NCI-H2171 treated with DMSO at 0.1 percent for 48 hours (cell line): ENCODE measurements around the gene KCTD16.
A peak's percentile ranks its signal among the peaks of the same experiment; 100 is the strongest.

Experiments used
- DNase-seq: peaks from one replicate; lab custom pipeline; 2025; lab: John Stamatoyannopoulos, UW

The KCTD16 gene

DNA sequence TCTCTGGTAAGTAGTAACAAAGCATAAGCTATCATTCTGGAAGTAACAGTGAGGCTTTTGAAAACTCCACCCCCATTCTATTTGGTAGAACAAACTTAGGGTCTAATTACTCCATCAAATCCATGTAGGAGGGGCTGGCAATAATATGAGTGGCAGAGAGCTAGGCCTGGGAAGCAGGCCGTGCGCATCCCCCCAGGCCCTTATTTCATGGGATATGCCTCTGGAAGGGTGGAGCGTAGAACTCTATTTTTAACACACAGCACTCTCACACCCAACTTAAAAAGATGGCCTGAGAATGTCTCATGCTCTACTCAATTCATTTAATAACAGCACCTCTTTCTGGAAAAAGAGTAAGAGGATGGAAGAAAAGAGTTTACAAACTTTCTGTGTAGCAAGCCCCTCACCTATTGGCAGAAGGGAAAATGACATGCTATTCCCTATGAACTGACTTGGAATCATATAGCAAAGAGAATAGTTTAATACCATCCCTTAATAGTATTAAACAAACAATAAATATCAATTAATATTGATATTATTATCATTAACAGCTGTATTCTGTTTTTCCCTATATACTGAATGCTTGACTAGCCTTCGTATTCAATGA is 233.2 kb downstream of the KCTD16 start:
- no peak for DNase-seq

DNA sequence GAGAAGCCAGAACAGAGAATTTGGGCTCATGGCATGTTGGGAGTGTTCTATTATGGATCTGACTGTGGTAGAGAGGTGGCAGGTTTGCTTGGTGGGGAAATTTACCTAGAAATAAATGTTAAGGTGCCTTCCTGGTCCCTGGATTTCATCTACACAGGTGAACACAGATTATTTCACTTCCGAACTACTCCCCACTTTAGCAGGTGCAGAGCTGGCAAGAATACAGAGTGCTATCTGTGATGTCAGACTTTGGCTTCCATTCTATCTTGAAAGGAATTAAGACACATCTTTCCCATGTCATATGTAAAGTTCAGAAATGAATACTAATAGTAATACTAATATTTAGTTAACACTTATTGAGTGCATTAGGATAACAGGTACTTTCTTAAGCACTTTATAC is 234.0 kb downstream of the KCTD16 start:
- no peak for DNase-seq

DNA sequence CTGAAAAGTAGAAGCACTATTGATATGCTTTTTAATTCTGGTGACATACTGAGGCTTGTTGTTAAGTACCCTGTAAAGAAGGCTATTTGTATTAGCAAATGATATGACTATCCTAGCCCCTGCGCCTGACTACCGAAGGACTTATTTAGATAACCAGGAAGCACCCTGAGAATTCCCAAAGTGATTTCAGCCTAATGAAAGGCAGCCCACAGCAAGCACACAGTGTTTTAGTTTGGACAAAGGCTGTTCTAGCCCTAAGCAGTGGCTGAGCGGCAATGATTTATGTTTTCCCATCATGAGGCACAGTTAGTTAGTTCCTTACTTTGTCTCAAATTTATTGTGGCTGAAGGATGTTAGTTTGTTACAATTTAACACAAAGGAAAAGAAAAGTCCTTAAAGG is 235.3 kb downstream of the KCTD16 start:
- no peak for DNase-seq

DNA sequence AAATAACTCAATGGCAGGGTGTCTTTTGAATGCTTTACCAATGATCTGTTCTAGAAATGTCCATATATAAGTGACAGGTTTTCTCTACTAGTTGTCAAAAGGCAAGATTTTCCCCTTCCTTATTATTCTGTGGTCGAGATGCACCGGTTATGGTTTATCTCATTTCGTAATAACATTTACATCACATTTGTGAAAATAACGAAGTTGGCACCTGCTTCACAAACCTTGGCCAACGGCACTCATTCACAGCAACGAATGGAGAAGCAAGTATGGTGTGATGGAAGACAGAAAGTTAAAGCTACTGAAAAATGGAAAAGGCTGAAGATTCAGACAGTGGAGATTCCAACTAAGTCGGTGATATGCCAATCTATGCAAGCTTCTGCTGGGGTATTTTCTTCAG is 235.8 kb downstream of the KCTD16 start:
- DNase-seq: no peak

DNA sequence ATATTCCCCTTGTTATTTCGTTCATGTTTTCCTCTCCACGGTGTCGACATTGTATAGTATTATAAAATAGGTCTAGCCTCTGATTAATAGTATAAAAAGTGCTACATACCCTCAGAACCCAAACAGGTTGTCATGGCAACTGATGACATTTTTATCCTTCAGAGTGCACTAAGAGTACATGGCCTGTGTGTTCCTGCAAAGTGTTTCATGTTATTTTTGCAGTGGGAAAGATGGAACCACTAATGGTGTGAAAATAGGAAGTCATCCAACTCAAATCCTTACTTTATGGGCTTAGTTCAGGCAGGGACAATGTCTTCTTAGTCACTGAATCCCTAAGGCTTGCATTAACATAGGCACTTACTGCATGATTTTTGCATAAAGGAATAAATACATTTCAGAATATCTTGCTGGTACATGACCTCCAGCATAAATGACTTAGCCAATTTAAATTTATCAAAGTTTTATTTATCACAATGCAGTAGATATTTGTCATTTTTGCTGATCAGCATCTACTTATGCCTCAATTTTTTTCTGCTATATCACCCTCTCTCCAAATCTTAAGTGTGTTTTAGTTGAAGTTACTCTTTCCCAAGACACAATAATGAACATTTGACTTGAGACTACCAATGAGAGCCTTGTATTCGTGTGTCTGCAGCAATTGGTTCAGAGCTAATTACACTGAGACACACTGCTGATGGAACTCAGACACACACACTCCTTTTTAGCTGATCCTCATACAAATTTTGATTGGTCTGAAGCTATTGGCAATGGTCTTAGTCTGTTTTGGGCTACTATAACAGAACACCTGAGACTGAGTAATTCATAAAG is 243.7 kb downstream of the KCTD16 start:
- no peak for DNase-seq

DNA sequence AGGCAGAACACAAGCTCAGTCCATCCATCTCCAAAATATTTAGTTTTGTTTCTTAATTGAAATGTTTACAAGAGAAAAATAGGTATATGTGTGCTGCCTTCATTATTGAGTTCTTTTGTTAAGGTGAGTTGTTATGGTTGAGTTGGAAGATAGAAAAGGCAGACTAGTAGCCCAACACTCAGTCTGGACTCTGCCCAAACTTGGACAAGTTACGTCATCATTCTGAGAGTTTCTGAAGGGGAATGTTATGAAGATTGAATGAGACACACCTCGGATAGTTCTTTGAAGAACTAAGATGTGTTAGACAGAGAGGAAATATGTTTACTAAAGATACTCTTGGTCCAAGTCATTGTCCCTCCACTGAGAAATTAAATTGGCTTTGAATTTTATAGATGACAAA is 245.5 kb downstream of the KCTD16 start:
- no peak for DNase-seq

DNA sequence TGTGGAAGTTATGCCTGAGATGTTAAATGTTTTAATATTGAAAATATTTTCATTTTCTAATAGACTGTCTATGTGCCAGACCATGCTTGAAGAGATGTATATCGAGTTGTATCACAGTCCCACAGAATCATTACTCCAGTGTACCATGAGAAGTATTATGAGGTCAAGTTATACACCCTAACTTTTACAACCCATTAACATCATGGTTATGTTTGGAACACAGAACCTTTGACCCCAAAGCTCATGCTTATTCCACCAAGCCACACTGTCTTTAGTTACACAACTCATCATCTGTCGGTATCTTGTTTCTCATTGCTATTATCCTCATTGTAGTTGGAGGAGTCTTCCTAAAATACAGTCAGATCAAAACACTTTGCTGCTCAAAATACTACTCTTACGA is 248.0 kb downstream of the KCTD16 start:
- no peak for DNase-seq

DNA sequence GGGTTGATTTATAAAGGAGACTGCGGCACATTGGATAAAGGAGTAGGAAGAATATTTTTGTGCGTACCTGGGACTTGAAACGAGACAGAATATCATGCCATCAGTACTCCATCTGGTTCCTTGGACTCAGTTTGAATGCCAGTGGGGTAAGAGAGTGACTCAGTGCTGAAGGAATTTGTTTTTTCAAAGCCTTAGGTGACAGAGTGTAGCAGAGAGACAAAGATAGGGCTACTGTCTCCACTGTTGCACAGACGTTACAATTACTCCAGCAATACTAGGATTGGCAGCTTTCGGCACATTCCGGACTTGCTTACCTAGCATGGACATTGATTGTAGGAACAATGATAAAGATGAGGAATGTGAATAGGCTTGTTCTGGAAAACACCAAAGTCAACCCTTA is 250.7 kb downstream of the KCTD16 start:
- DNase-seq: no peak

DNA sequence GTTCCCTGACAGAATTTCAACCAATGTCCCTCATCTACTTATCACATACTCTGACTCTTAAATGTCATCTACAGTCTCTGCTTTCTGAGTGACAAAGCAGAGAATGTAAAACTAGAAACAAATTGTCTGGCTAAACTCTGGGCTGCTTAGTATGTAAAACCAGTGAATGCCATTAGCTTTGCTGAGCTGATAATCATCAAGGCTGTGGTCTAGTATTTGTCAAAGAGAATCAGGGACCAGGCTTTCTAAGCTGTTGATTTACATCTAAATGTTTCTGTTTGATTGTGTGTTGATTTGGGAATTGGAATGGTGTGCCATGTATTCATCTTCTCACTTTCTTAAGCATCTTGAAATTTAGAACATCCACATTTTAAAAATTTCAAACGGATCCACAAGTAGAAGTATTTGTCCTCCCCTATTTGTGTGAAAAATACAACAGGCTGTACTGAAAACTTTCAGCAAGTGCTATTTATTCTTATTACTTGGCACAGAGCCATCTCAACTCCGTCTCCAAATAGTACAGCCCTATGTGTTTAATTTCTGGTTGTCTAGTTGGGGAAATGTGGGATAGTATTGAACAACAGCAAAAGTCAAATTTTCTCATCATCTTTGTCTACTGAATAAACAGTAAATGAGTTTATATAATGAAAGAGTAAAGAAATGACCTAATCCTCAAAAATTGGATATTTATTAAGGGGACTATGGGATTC is 251.5 kb downstream of the KCTD16 start:
- DNase-seq: no peak

DNA sequence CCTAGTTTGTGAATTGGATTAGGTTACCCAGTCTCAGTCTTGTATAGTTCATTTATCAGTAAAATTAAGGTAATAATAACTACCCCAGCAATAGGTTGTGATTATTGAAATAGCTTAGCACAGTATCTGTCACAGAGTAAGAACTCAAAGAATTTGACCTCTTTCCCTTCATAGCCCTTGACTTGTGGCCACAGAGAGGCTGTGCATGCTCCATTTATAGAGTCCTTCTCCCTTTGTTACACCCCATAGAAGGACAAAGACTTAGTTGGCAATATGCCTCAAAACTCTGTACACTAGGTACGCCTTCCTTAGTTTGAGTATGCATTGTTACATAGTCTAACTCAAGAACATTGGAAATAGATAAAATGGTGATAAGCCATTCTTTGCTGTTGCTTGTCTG is 257.2 kb downstream of the KCTD16 start:
- no peak for DNase-seq

DNA sequence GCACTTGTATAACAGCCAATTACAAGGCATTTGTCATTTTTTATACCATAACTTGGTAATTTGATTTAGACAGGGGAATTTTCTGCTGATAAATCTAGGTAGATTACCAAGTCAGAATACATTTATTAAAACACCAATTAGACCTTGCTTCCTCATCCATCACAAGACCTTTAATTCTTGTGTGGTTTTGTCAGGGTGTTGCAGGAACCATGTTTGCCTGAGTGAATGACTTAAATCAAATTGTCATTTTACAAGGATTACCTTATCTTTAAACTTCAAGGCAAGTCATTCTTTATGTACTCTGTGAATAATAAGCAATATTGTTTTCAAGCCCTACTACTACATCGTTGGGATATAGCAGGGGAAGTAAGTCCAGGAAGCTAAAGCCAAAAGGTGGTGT is 257.7 kb downstream of the KCTD16 start:
- DNase-seq: no peak

DNA sequence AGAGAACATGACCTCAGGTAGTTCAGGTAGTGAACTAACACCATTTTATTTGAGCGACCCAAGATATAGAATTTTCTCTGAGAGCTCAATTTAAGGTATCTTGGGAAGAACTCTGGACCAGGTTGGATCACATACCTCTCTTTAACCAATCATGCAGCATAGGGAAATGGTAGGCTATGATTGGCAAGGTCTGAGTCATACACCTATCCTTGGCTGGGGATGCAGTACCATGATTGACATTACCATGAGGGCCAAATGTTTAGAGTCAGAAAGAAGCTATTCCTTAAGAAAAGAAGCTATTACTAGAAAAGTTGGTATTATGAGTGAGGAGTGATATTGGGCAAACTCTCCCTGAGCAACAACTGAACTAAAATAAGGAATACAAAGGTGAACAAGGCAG is 258.7 kb downstream of the KCTD16 start:
- DNase-seq: no peak

DNA sequence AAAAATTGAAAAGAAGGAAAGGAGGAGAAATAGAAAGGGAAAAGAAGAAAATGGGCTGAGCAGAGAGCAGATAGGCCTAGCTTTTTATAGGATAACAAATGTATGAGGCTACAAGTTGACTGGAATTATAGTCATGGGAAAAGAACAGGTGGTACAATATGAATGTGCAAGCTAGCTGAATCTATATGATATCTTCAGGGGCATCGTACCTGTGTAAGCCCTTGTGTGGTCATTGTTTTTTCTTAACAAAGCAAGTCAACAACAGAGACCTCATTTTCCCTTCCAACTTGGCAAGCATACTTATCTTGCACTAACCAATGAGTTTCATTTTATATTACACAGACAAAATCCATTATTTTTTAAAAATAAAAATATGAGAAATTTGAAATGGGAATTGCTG is 259.2 kb downstream of the KCTD16 start:
- DNase-seq: no peak

DNA sequence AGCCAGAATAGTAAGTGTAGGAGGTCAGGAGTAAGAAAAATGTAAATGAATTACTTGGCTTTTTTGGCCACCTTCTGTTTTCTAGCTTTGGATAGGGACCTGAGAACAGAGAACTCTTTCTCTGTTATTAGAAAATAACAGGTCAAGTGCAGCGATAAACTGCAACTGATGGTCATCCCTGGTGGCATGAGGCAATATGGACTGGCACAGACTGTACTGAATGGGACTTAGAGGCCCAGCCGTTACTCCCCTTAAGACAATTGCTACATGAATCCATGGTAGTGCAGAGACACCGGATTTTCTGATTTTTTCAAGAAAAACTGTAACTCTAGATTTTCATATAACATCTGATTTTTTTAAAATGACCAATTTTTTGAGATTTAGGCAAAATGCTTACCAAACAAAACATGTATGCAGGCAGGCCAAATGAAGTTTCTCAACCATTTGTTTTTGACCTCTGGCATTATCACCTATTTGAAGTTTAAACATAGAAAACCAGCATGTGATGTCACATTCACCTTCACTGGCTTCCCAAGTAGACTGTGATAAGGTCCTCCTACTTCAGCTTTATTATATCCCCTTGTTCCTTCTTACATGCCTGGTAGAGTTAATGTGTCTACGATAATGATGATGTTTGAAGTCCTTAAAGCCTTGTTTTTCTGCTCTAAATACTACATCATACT is 262.6 kb downstream of the KCTD16 start:
- DNase-seq: no peak

DNA sequence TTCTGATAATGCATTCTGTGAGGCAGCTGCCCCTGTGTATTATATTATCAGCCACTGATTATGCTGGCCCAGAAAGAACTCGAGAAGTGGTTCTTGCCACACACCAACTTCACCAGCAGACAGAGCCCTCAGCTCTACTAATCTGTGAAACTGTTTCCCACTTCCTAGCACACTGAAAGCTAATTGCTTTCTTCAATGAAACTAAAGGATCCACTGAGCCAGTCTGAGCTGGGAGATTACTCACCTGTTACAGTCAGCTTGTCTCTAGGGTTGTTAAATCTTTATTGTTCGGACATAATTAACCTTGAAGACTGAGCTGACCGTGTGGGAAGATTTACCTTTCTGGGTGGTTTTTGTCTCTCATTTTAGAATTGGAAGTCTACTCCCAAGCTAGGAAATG is 263.2 kb downstream of the KCTD16 start:
- no peak for DNase-seq

DNA sequence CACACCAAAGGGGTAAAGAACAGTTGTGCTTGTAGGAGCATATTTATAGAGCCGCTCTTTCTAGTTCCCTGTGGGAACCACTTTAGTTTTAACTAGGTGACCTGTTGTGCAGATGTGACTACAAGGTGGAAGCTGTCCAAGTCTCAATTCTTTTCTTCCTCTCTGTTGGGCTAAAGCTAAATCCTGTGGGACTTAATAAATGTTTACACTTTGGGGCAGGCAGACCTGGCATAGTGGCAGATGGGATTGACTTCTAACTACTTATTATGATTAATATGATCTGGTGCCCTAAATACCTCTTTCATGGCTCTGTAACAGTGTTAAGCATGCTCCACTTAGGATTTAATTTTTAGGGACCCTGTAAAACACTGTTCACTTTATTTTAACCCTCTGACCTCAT is 265.3 kb downstream of the KCTD16 start:
- peak; percentile 92 for DNase-seq

DNA sequence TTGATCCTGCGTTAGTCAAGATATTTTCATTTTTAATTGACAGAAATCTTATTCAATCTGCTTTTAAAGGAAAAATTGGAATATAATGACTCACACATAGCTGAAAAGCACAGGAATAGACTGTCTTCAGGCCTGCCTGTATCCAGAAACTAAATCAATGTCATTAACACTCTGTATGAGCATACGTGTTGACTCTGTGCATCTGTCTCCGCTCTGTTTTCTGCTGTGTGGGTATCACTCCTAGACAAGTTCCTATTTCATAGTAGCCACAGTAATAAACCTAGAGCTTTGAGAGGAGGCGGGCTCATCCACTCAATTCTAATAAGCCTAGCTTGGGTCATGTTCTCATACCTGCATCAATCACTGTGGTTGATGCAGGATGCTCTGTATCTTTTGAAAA is 267.6 kb downstream of the KCTD16 start:
- no peak for DNase-seq

DNA sequence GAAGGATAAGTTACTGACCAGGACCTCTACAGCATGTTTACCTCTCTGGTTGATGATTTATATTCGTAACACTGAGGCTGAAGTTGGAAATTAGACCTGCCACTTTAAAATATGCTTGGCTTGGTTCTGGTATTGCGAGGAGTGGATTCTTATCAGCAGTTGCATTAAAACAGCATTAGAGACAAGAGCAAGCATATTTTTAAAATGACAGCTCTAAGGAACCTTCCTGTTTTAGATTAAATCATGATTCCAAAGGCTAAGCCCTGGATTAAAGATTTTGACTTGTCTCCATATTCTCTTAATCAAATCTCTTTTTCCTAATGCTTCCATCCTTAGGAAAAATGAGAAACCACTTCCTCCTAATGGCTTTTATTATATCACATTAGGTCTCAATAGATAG is 277.8 kb downstream of the KCTD16 start:
- DNase-seq: no peak

DNA sequence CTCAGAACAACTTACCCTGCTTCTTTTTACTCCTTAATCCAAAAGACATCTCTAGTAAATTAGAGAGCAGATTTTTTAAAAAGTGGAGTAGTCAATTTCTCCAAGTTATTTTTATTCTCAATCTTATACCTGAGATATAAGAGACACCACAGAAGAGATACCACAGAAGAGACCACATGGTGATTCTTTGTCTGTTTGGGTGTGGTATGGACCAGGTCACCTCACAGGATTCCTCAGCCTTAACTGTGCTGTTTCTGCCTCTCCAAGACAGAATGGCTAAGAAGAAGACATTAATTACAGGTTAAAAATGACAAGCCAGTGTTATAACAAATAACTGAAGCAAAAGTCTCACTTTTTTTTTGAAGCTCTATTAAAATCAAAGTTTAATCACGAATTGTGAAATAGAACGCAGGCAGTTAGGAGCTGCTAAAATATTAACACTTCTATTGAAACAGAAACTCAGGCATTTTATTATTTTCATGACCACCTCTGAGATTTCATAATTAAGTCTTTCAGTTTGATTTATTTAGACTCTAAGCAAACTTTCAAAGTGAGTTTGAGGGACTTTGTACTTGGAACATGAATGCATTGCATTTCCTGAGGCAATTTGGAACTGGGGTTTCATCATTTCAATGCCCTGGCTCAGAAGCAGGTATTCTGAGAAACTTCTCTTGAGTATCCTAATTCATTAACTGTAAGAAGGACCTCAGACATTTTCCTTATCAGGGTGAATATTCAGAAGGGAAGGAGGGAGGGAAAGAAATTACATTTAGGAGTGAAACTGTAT is 280.7 kb downstream of the KCTD16 start:
- DNase-seq: no peak

DNA sequence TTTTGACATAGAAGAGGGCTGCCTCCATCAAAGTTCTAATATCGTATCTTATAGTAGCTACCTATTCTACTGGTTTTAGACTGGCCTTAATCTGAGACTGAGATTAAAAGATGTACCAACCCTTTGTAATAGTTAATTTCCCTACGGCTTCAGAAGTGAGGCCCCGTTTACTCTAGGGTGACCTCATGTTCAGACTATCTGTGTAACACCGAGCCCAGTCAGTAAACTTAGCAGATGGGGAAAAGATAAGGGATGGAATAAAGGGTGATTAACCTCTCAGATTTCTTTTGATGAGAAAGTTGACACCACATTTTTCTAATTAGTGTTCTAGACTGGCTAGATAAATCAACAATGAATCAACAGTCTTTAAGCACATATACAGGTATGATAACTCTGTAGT is 283.1 kb downstream of the KCTD16 start:
- DNase-seq: peak; percentile 67

DNA sequence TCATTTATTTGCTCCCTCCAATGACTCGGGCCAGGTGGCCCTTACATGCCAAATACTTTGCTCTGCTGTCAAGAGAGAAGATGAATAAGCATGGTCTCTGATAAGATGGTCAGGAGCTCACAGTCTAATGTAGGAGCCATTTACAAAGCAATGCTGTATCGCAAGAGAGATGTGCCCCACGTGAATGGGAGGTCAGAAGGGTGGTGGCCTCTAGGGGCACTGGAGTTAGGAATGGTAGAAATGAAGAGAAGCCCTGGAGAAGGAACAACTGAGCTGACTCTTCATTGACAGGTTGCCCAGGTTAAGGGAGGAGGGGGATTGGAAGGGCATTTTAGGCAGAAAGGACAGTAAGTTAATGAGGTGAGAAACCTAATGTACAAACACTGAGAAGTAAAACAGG is 286.5 kb downstream of the KCTD16 start:
- no peak for DNase-seq

DNA sequence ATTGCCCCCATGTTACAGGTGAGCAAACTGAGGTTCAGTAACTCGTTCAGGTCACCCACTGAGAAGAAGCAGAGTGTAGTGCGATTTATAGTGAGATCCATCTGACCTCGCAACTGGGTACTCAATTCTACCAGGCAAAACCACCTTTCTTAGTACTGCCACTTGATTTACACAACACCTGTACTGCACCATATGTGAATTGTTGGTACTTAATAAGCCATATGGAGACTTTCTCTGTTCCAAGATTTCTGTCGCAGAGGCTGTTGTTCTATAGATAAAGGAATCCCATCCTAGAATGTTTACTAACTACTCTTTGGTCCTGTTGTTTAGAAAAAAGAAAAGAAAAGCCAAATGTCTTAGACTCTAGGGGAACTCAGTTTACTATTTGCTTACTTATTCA is 287.5 kb downstream of the KCTD16 start:
- DNase-seq: peak; percentile 85
